BE2C (cell line): ENCODE measurements around the gene RRAS2.

Experiments used
- DNase-seq: peaks from one replicate; pipeline ENCODE4 v3.0.0-alpha.2; 2020
- H3K27me3 ChIP-seq: fragments of 250-450 bp; sonication (Bioruptor Pico); 2 replicates; pipeline ENCODE4 v1.5.1; 2020; ENCODE audit warnings: mild to moderate bottlenecking
- H3K36me3 ChIP-seq: fragments of 250-450 bp; sonication (Bioruptor Pico); 2 replicates; pipeline ENCODE4 v1.5.1; 2020; ENCODE audit warnings: mild to moderate bottlenecking
- H3K4me1 ChIP-seq: fragments of 250-450 bp; sonication (Bioruptor Pico); 2 replicates; pipeline ENCODE4 v1.5.1; 2020
- H3K4me3 ChIP-seq: 2 replicates; pipeline ENCODE4 v1.5.1; 2011; ENCODE audit warnings: low read depth, low read length
- H3K9me3 ChIP-seq: fragments of 250-450 bp; sonication (Bioruptor Pico); 2 replicates; pipeline ENCODE4 v1.5.1; 2020
- CTCF ChIP-seq: IDR thresholded peaks from 2 replicates; pipeline ENCODE4 v1.5.1; 2012; ENCODE audit warnings: mild to moderate bottlenecking, low read depth, low read length

RRAS2 gene

GRCh38 chr11:14264966-14265365, 94.0 kb downstream of the RRAS2 start:
- H3K36me3 ChIP-seq: no peaks in the 10 kb centered on the region
- no peak overlapping the region for H3K4me3 ChIP-seq
- no peaks in the 10 kb centered on the region for H3K4me1 ChIP-seq
- no peak for TF ChIP-seq CTCF
- no peaks in the 10 kb centered on the region for H3K27me3 ChIP-seq
- DNase-seq: no peak
- H3K9me3 ChIP-seq: no peaks in the 10 kb centered on the region

- Histone ChIP-seq H3K36me3 (no peaks in the 10 kb centered on the region), H3K4me1 (no peaks in the 10 kb centered on the region), H3K4me3 (no peak overlapping the region), H3K9me3 (no peaks in the 10 kb centered on the region), H3K27me3 (peaks cover 5% of the 10 kb centered on the region; the same call in 1 of the 2 replicates)
- no peak for TF ChIP-seq CTCF
- DNase-seq: no peak
Observed at GRCh38 chr11:14262271-14262846, 96.6 kb downstream of the RRAS2 start.

- H3K4me3 ChIP-seq: no peak overlapping the region
- no peak for DNase-seq
- no peaks in the 10 kb centered on the region for H3K36me3 ChIP-seq
- peaks cover 5% of the 10 kb centered on the region; the same call in 1 of the 2 replicates for H3K27me3 ChIP-seq
- TF ChIP-seq CTCF: no peak
- H3K9me3 ChIP-seq: no peaks in the 10 kb centered on the region
- no peaks in the 10 kb centered on the region for H3K4me1 ChIP-seq
Observed at GRCh38 chr11:14261066-14261465, 97.9 kb downstream of the RRAS2 start.

GRCh38 chr11:14259878-14260277, 99.1 kb downstream of the RRAS2 start:
- Histone ChIP-seq H3K4me1 (no peaks in the 10 kb centered on the region), H3K36me3 (no peaks in the 10 kb centered on the region), H3K4me3 (no peak overlapping the region), H3K9me3 (no peaks in the 10 kb centered on the region), H3K27me3 (peaks cover 5% of the 10 kb centered on the region; the same call in 1 of the 2 replicates)
- no peak for DNase-seq
- TF ChIP-seq CTCF: no peak

- no peak for DNase-seq
- no peaks in the 10 kb centered on the region for H3K36me3 ChIP-seq
- H3K9me3 ChIP-seq: no peaks in the 10 kb centered on the region
- no peaks in the 10 kb centered on the region for H3K4me1 ChIP-seq
- H3K27me3 ChIP-seq: peaks cover 5% of the 10 kb centered on the region; the same call in 1 of the 2 replicates
- no peak overlapping the region for H3K4me3 ChIP-seq
- no peak for TF ChIP-seq CTCF
Observed at GRCh38 chr11:14259186-14259784, 99.7 kb downstream of the RRAS2 start.

GRCh38 chr11:14258221-14258935, 100.6 kb downstream of the RRAS2 start:
- no peaks in the 10 kb centered on the region for H3K36me3 ChIP-seq
- H3K4me3 ChIP-seq: no peak overlapping the region
- no peaks in the 10 kb centered on the region for H3K9me3 ChIP-seq
- peaks cover 5% of the 10 kb centered on the region; the same call in 1 of the 2 replicates for H3K27me3 ChIP-seq
- no peak for TF ChIP-seq CTCF
- H3K4me1 ChIP-seq: no peaks in the 10 kb centered on the region
- DNase-seq: no peak
